COLO829 (cell line): ENCODE results near the gene CX3CL1.

ENCODE experiments used
- DNase-seq: peaks from one replicate; pipeline ENCODE4 v3.0.0; 2012; ENCODE audit warnings: low spot score

Gene CX3CL1

DNA sequence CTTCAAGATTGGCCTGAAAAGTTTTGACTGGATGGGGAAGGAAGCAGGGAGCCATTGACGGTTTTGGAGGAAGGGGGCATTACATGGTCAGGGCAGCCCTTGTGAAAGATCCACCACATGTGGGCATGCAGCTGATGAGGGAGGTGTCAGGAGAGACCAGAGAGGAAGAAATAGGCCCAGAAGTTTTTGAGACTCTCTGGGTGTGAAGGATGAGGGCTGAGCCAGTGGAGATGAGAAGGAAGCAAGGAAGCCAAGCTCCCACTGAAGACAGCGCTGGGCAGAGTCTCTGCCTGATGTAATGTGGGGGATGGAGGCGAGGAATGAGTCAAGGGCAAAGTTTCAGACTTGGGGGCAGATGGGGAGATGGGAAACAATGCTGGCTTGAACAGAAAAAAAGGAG, 32.8 kb downstream of the CX3CL1 start:
- no peak for DNase-seq

GRCh38 chr16:57406881-57407280, 34.6 kb downstream of the CX3CL1 start:
- no peak for DNase-seq

- DNase-seq = no peak
These were observed 35.4 kb downstream of the CX3CL1 start for GRCh38 chr16:57407521-57408353.

- no peak for DNase-seq
These were observed 36.8 kb downstream of the CX3CL1 start for GRCh38 chr16:57409065-57409464.

- no peak for DNase-seq
These were observed 37.7 kb downstream of the CX3CL1 start for GRCh38 chr16:57409870-57410587.

GRCh38 chr16:57411362-57411976, 39.2 kb downstream of the CX3CL1 start:
- no peak for DNase-seq

GRCh38 chr16:57412584-57412983, 40.3 kb downstream of the CX3CL1 start:
- DNase-seq = no peak

- DNase-seq = no peak
These were observed 41.0 kb downstream of the CX3CL1 start for GRCh38 chr16:57413301-57413730.

DNA sequence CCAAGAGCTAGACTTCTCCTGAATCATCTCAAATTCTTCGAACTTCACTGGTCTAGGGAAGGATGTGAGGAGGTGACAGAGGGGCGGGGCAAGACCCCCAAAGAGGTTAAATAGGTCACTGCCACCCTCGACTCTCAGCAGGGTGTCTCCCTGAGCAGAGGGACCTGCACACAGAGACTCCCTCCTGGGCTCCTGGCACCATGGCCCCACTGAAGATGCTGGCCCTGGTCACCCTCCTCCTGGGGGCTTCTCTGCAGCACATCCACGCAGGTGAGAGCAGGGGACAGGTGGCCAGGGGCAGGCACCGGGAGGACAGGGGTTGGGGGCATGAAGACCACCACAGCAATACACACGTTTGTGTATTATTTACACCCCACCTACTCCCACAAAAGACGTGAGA, 41.4 kb downstream of the CX3CL1 start:
- DNase-seq = no peak

GRCh38 chr16:57416084-57416483, 43.8 kb downstream of the CX3CL1 start:
- no peak for DNase-seq

- no peak for DNase-seq
These were observed 47.2 kb downstream of the CX3CL1 start for GRCh38 chr16:57419506-57419905.

- peak; percentile 42 for DNase-seq
These were observed 50.0 kb downstream of the CX3CL1 start for GRCh38 chr16:57422026-57422944.

GRCh38 chr16:57423152-57423551, 50.9 kb downstream of the CX3CL1 start:
- DNase-seq = no peak

GRCh38 chr16:57424583-57424982, 52.3 kb downstream of the CX3CL1 start:
- no peak for DNase-seq

GRCh38 chr16:57426356-57426755, 54.1 kb downstream of the CX3CL1 start:
- DNase-seq = no peak

GRCh38 chr16:57427307-57427706, 55.0 kb downstream of the CX3CL1 start:
- no peak for DNase-seq

DNA sequence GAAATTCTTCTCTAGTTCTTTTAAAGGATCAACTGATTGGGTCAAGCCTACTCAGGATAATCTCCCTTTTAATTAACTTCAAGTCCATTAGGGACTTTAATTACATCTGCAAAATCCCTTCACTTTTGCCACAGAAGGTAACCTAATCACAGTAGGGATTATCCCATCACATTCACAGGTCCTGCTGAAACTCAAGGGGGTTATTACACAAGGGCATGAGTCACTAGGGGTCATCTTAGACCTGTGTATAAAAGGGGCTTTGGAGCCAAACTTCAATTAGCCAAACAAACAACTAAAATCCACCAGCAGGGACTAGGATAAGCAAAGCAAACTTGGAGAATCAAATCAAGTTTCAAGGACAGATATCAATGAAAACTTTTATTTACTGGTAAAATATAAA, 55.5 kb downstream of the CX3CL1 start:
- no peak for DNase-seq

DNA sequence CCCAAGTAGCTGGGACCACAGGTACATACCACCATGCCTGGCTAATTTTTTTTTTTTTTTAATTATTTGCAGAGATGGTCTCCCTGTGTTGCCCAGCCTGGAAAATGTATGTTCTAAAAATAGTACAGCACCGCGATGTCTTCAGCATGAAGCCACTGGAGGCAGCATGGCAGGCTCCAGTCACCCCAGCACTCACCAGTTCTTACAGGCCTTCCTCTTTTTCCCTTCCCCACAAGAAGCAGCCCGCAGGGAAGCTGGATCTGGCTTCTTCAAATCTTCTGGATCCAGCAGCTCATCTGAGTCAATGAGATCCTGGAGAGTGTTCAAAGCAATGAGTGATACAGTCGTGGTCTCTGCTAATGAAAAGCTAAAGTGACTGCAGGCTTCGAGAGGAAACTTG, 58.7 kb downstream of the CX3CL1 start:
- DNase-seq = no peak

- no peak for DNase-seq
These were observed 60.2 kb downstream of the CX3CL1 start for GRCh38 chr16:57432505-57432904.

DNA sequence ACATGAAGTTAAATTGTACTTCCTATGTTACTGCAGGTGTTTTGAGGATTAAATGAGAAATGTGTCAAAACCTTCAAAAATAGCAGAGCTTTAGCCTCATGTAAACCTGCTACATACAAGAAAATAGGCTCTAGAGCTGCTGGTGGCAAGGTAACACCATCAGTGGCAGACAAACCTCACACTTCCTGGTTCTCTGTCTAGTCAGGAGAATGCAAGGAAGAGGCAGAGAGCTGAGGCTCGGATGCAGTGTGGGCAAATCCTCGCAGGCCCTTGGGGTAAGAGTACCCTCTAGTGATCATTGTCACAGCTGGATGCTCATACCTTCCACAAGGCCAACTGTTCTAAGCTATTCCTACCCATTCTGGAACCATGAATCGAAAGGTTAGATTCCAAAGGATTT, 60.7 kb downstream of the CX3CL1 start:
- DNase-seq = no peak

- DNase-seq = no peak
These were observed 61.7 kb downstream of the CX3CL1 start for GRCh38 chr16:57434003-57434402.
